Measurements from ENCODE around the gene GALT.

DNA sequence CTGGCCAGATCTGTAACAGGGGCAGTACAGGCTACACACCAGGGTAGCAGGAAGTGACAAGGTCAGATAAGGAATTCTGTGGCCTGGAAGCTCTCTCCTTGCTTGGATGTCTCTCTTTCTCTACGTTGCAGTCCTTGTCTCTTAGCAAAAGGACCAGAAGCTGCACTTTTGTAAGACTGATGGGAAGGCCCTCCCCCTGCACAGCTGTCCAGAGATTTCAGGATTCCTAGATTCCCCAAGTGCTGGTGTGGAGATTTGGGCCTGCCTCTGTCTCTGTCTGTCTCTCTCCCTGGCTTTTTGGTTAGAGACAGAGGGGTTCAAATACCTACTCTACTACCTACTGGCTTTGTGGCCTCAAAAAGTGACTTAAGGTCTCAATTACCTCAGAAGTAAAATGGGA lies 46.9 kb upstream of the GALT start:
- TF ChIP-seq POLR2A (IDR thresholded peaks at IDR 0.05; ENCODE audit: low read length) (no peak), GATA1 (IDR thresholded peaks at IDR 0.05; ENCODE audit: low read depth, low read length) (no peak)
